ENCODE data around the gene RIPOR3. TPM values are rescaled to one million over a fixed set of nuclear protein-coding genes. Genes with fewer than 3 reads are reported as not detected.
A peak's percentile ranks its signal among the peaks of the same experiment; 100 is the strongest.
"Not testable (repeated sequence)": the region's sequence is repeated elsewhere in the genome, so short reads cannot be mapped to it uniquely, and the experiment has no call there.

The RIPOR3 gene
- total and polyA plus RNA-seq, 9 donors = 3.8 to 9.7 (median 5.8) TPM

DNA sequence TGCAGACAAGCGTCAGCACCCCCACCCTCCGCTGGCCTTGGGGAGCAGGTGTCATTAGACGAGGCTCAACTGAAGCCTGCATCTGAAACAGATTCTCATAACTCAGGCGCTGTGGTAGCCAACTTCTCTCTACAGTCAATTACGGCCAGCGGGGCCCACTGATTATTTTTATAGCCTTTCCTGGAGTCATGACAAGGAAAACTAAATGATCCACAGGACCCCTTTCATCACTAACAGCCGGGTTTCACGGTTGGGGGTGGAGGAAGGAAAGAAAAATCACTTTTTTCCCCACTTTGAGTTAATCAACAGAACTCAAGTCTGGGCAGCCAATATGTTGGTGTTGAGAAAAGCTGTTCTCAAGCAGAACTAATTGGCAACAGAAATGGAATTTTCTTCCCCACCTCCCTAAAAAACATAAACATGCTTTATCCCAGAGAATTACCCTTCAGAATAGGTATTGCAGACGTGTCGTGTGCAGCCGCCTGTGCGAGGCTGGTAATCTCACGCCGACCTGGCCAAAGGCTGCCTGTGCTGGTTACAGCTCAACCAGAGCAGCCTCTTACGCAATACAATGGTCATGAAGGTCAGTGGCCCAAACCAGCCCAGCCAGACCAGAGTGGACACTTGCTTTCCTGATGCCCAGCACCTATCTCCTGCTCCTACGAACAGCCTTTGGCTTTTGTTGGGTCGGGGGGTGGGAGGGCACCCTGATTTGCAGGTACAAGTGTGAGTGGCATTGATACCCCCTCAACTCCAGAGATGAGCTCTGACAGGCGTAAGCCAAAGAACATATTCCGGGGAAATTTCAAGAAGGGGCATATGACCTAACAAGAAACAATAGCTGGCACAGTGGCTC lies 11.0 kb downstream of the RIPOR3 start:
- H3K4me1 ChIP-seq (ENCODE audit: control insufficient read depth, insufficient read depth, low read length) = peaks cover 17% of the 10 kb centered on the region
- H3K27me3 ChIP-seq (ENCODE audit: control insufficient read depth, insufficient read depth, low read length) = no peaks in the 10 kb centered on the region
- H3K9me3 ChIP-seq (replicated peaks; ENCODE audit: control insufficient read depth, low read depth, low read length) = no peaks in the 10 kb centered on the region
- H3K4me3 ChIP-seq (ENCODE audit: low read length) = no peak overlapping the region
- 39% methylated on average over 10 of the region's 19 CpGs for WGBS (ENCODE audit: insufficient coverage)
- H3K27ac ChIP-seq (ENCODE audit: low read length) = peak overlapping the region; percentile 35
- H3K36me3 ChIP-seq (ENCODE audit: control insufficient read depth, insufficient read depth, low read length) = no peaks in the 10 kb centered on the region
- DNase-seq = peak; percentile 89

DNA sequence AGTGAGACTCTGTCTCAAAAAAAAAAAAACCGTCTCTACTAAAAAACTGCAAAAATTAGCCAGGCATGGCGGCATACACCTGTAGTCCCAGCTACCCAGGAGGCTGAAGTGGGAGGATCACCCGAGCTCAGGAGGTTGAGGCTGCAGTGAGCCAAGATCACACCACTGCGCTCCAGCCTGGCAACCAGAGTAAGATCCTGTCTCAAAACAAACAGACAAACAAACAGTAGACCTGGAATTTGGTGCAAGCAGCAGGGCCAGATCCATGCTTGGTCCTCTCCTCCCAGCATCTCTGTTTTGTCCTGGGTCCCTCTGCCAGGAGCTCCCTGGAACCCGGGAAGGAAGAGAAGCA lies 11.6 kb downstream of the RIPOR3 start:
- peak overlapping the region; percentile 8 for H3K27ac ChIP-seq (ENCODE audit: low read length)

DNA sequence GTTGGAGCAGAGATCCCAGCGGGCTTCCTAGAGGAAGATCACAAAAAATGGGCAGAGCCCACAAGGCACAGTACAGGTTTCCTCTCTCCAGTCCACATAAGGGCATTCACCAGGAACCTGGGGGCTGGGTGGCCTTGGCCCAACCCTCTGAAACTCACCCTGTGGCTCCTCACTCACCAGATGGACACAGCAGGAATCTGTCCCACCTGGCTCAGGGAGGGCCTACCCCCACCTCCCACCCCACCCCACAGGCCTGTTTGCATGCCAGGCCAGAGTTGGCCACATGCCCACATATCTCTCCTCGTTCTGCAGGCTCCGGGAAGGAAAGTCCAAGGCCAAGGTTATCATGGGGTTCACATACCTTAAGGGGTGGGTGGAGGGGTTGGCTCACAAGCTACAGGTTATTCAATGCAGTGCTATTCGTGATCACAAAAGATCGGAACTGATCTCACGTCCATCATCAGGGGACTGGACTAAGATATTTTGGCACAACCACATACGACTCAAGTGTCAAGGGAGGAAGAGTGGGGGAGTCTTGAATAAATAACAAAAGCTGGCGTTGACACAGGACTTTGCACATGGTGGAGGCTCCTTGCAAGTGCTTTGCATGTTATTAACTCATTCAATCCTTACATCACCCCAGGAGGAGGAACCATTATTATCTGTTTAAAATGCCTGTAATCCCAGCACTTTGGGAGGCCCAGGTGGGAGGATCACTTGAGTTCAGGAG lies 13.0 kb downstream of the RIPOR3 start:
- DNase-seq = peak; percentile 47
- H3K36me3 ChIP-seq (ENCODE audit: control insufficient read depth, insufficient read depth, low read length) = no peaks in the 10 kb centered on the region
- no peak overlapping the region for H3K4me3 ChIP-seq (ENCODE audit: low read length)
- H3K27ac ChIP-seq (ENCODE audit: low read length) = no peak overlapping the region
- WGBS (ENCODE audit: insufficient coverage) = 43% methylated on average over 2 of the region's 8 CpGs
- peaks cover 26% of the 10 kb centered on the region for H3K4me1 ChIP-seq (ENCODE audit: control insufficient read depth, insufficient read depth, low read length)
- H3K9me3 ChIP-seq (replicated peaks; ENCODE audit: control insufficient read depth, low read depth, low read length) = no peaks in the 10 kb centered on the region
- no peaks in the 10 kb centered on the region for H3K27me3 ChIP-seq (ENCODE audit: control insufficient read depth, insufficient read depth, low read length)

More for the DNA sequence above, 11.6 kb downstream of the RIPOR3 start:
- WGBS (ENCODE audit: insufficient coverage) = 38% methylated on average over 4 of the region's 5 CpGs
- Histone ChIP-seq H3K36me3 (ENCODE audit: control insufficient read depth, insufficient read depth, low read length) (no peaks in the 10 kb centered on the region), H3K4me1 (ENCODE audit: control insufficient read depth, insufficient read depth, low read length) (peaks cover 17% of the 10 kb centered on the region), H3K9me3 (replicated peaks; ENCODE audit: control insufficient read depth, low read depth, low read length) (no peaks in the 10 kb centered on the region), H3K4me3 (ENCODE audit: low read length) (no peak overlapping the region), H3K27me3 (ENCODE audit: control insufficient read depth, insufficient read depth, low read length) (no peaks in the 10 kb centered on the region)
- no peak for DNase-seq

DNA sequence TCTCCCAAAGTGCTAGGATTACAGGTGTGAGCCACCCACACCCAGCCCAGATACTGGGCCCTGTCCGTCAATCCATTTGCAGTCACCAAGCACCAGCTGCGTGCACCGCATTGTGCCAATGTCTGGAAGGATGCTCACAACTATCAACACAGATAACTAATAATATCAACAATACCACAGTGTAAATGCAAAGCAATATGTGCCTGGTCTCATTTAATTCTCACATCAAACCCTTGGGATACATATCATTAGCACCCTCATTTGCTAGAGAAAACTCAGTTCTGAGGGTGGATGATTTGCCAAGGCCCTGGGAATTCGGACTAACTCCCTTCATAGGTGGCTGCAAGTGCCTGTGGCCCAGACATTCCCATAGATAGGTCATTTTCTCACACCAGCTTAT lies 14.5 kb downstream of the RIPOR3 start:
- Histone ChIP-seq H3K4me1 (ENCODE audit: control insufficient read depth, insufficient read depth, low read length) (peaks cover 31% of the 10 kb centered on the region), H3K27ac (ENCODE audit: low read length) (no peak overlapping the region), H3K27me3 (ENCODE audit: control insufficient read depth, insufficient read depth, low read length) (no peaks in the 10 kb centered on the region), H3K36me3 (ENCODE audit: control insufficient read depth, insufficient read depth, low read length) (no peaks in the 10 kb centered on the region), H3K4me3 (ENCODE audit: low read length) (no peak overlapping the region), H3K9me3 (replicated peaks; ENCODE audit: control insufficient read depth, low read depth, low read length) (no peaks in the 10 kb centered on the region)
- DNase-seq = no peak
- WGBS (ENCODE audit: insufficient coverage) = 90% methylated on average over 4 of the region's 4 CpGs

DNA sequence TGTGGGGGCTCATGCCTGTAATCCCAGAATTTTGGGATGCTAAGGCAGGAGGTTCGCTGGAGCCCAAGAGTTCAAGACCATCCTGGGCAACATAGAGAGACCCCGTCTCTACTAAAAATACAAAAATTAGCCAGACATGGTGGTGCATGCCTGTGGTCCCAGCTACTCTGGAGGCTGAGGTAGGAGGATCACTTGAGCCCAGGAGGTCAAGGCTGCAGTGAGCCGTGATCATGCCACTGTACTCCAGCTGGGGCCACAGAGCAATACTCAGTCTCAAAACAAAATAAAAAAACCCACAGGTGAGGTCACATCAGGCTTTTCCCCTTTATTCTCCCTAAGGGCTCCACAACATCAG lies 15.0 kb downstream of the RIPOR3 start:
- not testable (repeated sequence) for H3K9me3 ChIP-seq (replicated peaks; ENCODE audit: control insufficient read depth, low read depth, low read length); H3K36me3 ChIP-seq (ENCODE audit: control insufficient read depth, insufficient read depth, low read length); H3K27ac ChIP-seq (ENCODE audit: low read length); H3K27me3 ChIP-seq (ENCODE audit: control insufficient read depth, insufficient read depth, low read length); H3K4me3 ChIP-seq (ENCODE audit: low read length); DNase-seq
- WGBS (ENCODE audit: insufficient coverage) = 100% methylated on average over 1 of the region's 3 CpGs
- H3K4me1 ChIP-seq (ENCODE audit: control insufficient read depth, insufficient read depth, low read length) = peaks cover 31% of the 10 kb centered on the region

DNA sequence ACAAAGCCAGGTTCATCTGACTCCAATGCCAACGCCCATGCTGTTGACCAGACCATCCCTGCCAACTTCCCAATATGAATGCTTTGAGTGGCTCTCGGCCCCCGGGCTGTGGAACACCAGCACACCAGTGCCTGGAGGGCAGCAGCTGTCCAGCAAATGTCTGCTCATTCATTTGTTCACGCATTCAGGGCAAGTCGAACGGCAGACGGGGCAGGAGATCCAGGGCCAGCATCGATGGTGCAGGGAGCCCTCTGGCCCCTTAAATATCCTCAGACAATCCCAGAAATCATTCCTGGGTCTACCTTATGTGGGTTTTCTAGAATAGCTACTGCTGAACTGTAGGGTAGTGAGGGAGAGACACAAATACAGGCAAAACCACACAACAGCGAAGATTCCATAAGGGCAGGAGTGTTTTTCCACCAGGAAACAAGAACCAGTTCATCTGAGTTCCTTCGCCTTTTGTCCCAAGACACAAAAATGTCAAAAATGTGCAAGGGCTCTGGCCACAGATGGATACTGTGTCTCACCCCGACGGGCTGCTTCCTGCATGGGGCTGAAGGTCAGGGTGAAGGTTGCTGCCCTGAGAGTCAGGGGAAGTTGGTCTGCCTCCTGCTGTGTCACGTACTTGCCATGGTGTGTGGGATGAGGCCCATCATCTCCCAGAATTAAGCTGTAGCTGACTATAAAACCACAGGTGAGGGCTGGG lies 15.5 kb downstream of the RIPOR3 start:
- WGBS (ENCODE audit: insufficient coverage) = 78% methylated on average over 4 of the region's 13 CpGs
- H3K4me3 ChIP-seq (ENCODE audit: low read length) = no peak overlapping the region
- no peak for DNase-seq
- H3K27me3 ChIP-seq (ENCODE audit: control insufficient read depth, insufficient read depth, low read length) = no peaks in the 10 kb centered on the region
- H3K36me3 ChIP-seq (ENCODE audit: control insufficient read depth, insufficient read depth, low read length) = no peaks in the 10 kb centered on the region
- no peaks in the 10 kb centered on the region for H3K9me3 ChIP-seq (replicated peaks; ENCODE audit: control insufficient read depth, low read depth, low read length)
- peaks cover 31% of the 10 kb centered on the region for H3K4me1 ChIP-seq (ENCODE audit: control insufficient read depth, insufficient read depth, low read length)
- no peak overlapping the region for H3K27ac ChIP-seq (ENCODE audit: low read length)

DNA sequence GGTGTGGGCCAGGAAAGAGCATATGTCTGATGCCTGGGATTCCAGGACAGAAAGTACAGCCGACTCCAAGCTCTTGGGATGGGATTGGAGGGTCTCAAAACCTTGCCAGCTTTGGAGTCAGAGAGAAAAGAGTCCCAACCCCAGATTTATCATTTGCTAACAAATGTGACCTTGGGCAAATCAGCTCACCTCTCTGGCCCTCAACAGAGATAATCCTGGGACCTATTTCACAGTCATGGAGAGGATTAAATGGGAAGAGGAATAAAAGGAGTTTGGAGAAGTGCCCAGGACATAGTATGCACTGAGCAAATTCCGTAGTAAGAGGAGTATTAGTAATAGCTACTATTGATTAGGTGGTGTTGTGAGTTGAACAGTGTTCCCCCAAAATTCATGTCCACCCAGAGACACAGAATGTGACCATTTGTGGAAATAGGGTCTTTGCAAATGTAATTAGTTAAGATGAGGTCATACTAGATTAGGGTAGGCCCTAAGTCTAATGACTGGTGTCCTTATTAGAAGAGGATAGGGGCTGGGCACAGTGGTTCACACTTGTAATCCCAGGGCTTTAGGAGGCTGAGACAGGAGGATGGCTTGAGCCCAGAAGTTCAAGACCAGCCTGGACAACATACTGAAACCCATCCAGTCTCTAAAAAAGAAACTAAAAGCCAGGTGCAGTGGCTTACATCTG lies 17.1 kb downstream of the RIPOR3 start:
- WGBS (ENCODE audit: insufficient coverage) = no CpG with 5 or more reads among the region's 2 CpGs
- no peak overlapping the region for H3K4me3 ChIP-seq (ENCODE audit: low read length)
- H3K4me1 ChIP-seq (ENCODE audit: control insufficient read depth, insufficient read depth, low read length) = peaks cover 22% of the 10 kb centered on the region
- DNase-seq = peak; percentile 72
- H3K9me3 ChIP-seq (replicated peaks; ENCODE audit: control insufficient read depth, low read depth, low read length) = no peaks in the 10 kb centered on the region
- H3K36me3 ChIP-seq (ENCODE audit: control insufficient read depth, insufficient read depth, low read length) = no peaks in the 10 kb centered on the region
- H3K27ac ChIP-seq (ENCODE audit: low read length) = peak overlapping the region; percentile 72
- H3K27me3 ChIP-seq (ENCODE audit: control insufficient read depth, insufficient read depth, low read length) = no peaks in the 10 kb centered on the region

DNA sequence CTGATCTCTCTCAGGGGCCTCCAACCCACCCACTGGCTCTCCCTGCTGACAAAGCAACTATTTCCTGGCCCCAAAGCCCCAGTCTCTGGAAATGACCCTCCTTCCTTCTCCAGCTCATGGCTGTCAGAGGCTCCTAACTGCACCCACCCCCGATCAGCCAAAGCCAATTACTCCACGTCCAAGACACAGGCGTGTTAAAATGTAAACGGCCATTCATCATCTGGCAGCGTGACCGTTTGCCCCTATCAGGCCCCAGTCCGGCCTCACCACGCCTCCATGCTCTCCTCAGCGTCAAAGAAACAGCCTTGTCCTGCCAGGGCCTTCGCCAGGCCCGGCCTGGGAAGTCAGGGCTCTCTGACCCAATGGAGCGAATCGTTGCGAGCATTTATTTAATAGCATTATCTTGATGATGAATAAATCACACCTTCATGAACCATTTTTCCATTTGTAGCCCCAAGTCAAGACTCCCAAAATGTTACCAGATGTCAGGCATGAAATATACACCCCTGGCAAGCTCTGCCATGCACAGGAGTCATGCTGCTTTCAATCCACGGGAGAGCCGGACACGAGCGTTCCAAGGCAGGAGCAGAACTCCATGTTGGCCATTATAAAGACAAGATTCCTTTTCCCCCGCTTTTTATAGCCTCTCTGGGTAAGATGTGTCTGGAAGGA lies 17.7 kb downstream of the RIPOR3 start:
- Histone ChIP-seq H3K4me1 (ENCODE audit: control insufficient read depth, insufficient read depth, low read length) (peaks cover 19% of the 10 kb centered on the region), H3K4me3 (ENCODE audit: low read length) (no peak overlapping the region), H3K9me3 (replicated peaks; ENCODE audit: control insufficient read depth, low read depth, low read length) (no peaks in the 10 kb centered on the region), H3K27me3 (ENCODE audit: control insufficient read depth, insufficient read depth, low read length) (no peaks in the 10 kb centered on the region), H3K36me3 (ENCODE audit: control insufficient read depth, insufficient read depth, low read length) (no peaks in the 10 kb centered on the region), H3K27ac (ENCODE audit: low read length) (peak overlapping the region; percentile 72)
- WGBS (ENCODE audit: insufficient coverage) = 25% methylated on average over 6 of the region's 19 CpGs
- peak; percentile 91 for DNase-seq

DNA sequence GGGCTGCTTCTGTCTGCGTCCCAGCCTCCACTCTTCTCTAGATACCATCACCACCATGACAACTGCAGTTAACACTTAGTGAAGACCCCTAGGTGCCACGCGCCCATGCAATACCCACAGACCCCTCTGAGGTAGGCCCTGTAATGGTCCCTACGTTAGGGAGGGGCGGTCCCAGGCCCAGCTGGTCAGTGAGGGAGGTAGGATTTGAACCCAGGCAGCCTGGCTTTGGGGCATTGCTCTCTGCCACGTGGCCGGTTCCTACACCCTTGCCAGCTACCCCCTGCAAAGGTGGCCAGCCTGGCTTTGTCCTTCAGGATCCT lies 18.2 kb downstream of the RIPOR3 start:
- Histone ChIP-seq H3K27ac (ENCODE audit: low read length) (peak overlapping the region; percentile 72), H3K4me1 (ENCODE audit: control insufficient read depth, insufficient read depth, low read length) (peaks cover 14% of the 10 kb centered on the region), H3K9me3 (replicated peaks; ENCODE audit: control insufficient read depth, low read depth, low read length) (no peaks in the 10 kb centered on the region), H3K27me3 (ENCODE audit: control insufficient read depth, insufficient read depth, low read length) (no peaks in the 10 kb centered on the region), H3K36me3 (ENCODE audit: control insufficient read depth, insufficient read depth, low read length) (no peaks in the 10 kb centered on the region), H3K4me3 (ENCODE audit: low read length) (no peak overlapping the region)
- no peak for DNase-seq
- WGBS (ENCODE audit: insufficient coverage) = 60% methylated on average over 3 of the region's 7 CpGs

All from muscle of leg (tissue), 11 donors.